ENCODE data around the gene CARM1. TPM values are rescaled to one million over a fixed set of nuclear protein-coding genes. Genes with fewer than 3 reads are reported as not detected.

The CARM1 gene
- total and polyA plus RNA-seq, 2 experiments from 2014 or later: 43.3 to 118 TPM

- no peak overlapping the region for H3K4me2 ChIP-seq
- TF ChIP-seq ETS1 (IDR thresholded peaks at IDR 0.05) (no peak), EZH2phosphoT487 (IDR thresholded peaks at IDR 0.05; ENCODE audit: unreplicated experiment) (no peak), CREB1 (CRISPR knock-in tag; IDR thresholded peaks at IDR 0.05; ENCODE audit: low read depth) (no peak), STAT1 (IDR thresholded peaks at IDR 0.05; ENCODE audit: unreplicated experiment) (no peak)
- TF ChIP-seq, protein P1, sequence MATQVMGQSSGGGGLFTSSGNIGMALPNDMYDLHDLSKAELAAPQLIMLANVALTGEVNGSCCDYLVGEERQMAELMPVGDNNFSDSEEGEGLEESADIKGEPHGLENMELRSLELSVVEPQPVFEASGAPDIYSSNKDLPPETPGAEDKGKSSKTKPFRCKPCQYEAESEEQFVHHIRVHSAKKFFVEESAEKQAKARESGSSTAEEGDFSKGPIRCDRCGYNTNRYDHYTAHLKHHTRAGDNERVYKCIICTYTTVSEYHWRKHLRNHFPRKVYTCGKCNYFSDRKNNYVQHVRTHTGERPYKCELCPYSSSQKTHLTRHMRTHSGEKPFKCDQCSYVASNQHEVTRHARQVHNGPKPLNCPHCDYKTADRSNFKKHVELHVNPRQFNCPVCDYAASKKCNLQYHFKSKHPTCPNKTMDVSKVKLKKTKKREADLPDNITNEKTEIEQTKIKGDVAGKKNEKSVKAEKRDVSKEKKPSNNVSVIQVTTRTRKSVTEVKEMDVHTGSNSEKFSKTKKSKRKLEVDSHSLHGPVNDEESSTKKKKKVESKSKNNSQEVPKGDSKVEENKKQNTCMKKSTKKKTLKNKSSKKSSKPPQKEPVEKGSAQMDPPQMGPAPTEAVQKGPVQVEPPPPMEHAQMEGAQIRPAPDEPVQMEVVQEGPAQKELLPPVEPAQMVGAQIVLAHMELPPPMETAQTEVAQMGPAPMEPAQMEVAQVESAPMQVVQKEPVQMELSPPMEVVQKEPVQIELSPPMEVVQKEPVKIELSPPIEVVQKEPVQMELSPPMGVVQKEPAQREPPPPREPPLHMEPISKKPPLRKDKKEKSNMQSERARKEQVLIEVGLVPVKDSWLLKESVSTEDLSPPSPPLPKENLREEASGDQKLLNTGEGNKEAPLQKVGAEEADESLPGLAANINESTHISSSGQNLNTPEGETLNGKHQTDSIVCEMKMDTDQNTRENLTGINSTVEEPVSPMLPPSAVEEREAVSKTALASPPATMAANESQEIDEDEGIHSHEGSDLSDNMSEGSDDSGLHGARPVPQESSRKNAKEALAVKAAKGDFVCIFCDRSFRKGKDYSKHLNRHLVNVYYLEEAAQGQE (IDR thresholded peaks at IDR 0.05; ENCODE audit: unreplicated experiment): no peak
- H3K27ac Mint-ChIP-seq: no peak overlapping the region
- no peaks in the 10 kb centered on the region for H3K36me3 ChIP-seq (ENCODE audit: insufficient read depth)
- no peaks in the 10 kb centered on the region for H3K79me2 ChIP-seq (replicated peaks; ENCODE audit: insufficient read depth)
- H3K9me2 ChIP-seq (ENCODE audit: insufficient read depth): no peaks in the 10 kb centered on the region
- peaks cover 43% of the 10 kb centered on the region for H3K36me3 Mint-ChIP-seq (ENCODE audit: low read depth)
- no peak overlapping the region for H3K27ac ChIP-seq (ENCODE audit: low read depth)
- H2AFZ ChIP-seq: no peak overlapping the region
- H3K9me3 Mint-ChIP-seq: no peaks in the 10 kb centered on the region; the same call in 2 of the 3 replicates
- ATAC-seq: no peak
- DNase-seq (ENCODE audit: low spot score): no peak
- no peaks in the 10 kb centered on the region for H4K20me1 ChIP-seq (replicated peaks; ENCODE audit: insufficient read depth)
- H3K4me1 Mint-ChIP-seq: no peaks in the 10 kb centered on the region
- peaks cover 10% of the 10 kb centered on the region for H3K27me3 Mint-ChIP-seq (ENCODE audit: insufficient read depth, low read depth, poor library complexity)
- H3F3A ChIP-seq (replicated peaks; ENCODE audit: low read depth): peaks cover 7% of the 10 kb centered on the region; the same call in 1 of the 2 replicates
- H3K27me3 ChIP-seq (ENCODE audit: insufficient read depth): no peaks in the 10 kb centered on the region
- no peak overlapping the region for H3K4me3 Mint-ChIP-seq
- H3K4me1 ChIP-seq (ENCODE audit: insufficient read depth): no peaks in the 10 kb centered on the region
- no peak overlapping the region for H3K4me3 ChIP-seq
Measured at GRCh38 chr19:10826231-10826630, 45.1 kb upstream of the CARM1 start.

- H2AFZ ChIP-seq: no peak overlapping the region
- no peak overlapping the region for H3K4me3 ChIP-seq
- H3K36me3 ChIP-seq (ENCODE audit: insufficient read depth): no peaks in the 10 kb centered on the region
- H3K4me3 Mint-ChIP-seq: no peak overlapping the region
- H3K4me1 ChIP-seq (ENCODE audit: insufficient read depth): no peaks in the 10 kb centered on the region
- no peak overlapping the region for H3K4me2 ChIP-seq
- H3K9me3 Mint-ChIP-seq: no peaks in the 10 kb centered on the region; the same call in 2 of the 3 replicates
- no peaks in the 10 kb centered on the region; the same call in 1 of the 2 replicates for H4K20me1 ChIP-seq (replicated peaks; ENCODE audit: insufficient read depth)
- ATAC-seq (no peak), DNase-seq (ENCODE audit: low spot score) (no peak)
- peaks cover 7% of the 10 kb centered on the region; the same call in 1 of the 2 replicates for H3F3A ChIP-seq (replicated peaks; ENCODE audit: low read depth)
- TF ChIP-seq POLR2AphosphoS5 (IDR thresholded peaks at IDR 0.05; ENCODE audit: low read depth): no peak
- no peaks in the 10 kb centered on the region for H3K9me2 ChIP-seq (ENCODE audit: insufficient read depth)
- H3K36me3 Mint-ChIP-seq (ENCODE audit: low read depth): peaks cover 37% of the 10 kb centered on the region
- H3K27me3 Mint-ChIP-seq (ENCODE audit: insufficient read depth, low read depth, poor library complexity): peaks cover 10% of the 10 kb centered on the region
- H3K27ac Mint-ChIP-seq: no peak overlapping the region
- H3K27ac ChIP-seq (ENCODE audit: low read depth): no peak overlapping the region
- H3K79me2 ChIP-seq (replicated peaks; ENCODE audit: insufficient read depth): no peaks in the 10 kb centered on the region
- H3K4me1 Mint-ChIP-seq: no peaks in the 10 kb centered on the region
- H3K27me3 ChIP-seq (ENCODE audit: insufficient read depth): no peaks in the 10 kb centered on the region
Measured at GRCh38 chr19:10826846-10827245, 44.5 kb upstream of the CARM1 start.
